ENCODE results near the gene PSENEN. TPM values are rescaled to one million over a fixed set of nuclear protein-coding genes. Genes with fewer than 3 reads are reported as not detected.
"Not testable (repeated sequence)": the region's sequence is repeated elsewhere in the genome, so short reads cannot be mapped to it uniquely, and the experiment has no call there.

PSENEN gene
- total RNA-seq, 4 donors from 2014 or later, result 22.2 to 45.8 (median 38.3) TPM

- ATAC-seq (no peak), DNase-seq (no peak)
- H3K4me3 ChIP-seq, result no peak overlapping the region
- no peaks in the 10 kb centered on the region for H3K36me3 ChIP-seq
- intact Hi-C loops (cut with DNase I; ENCODE audit: low total_unique reads), result no loop called here
- H3K4me1 ChIP-seq, result no peaks in the 10 kb centered on the region
- no peak for TF ChIP-seq POLR2A (IDR thresholded peaks at IDR 0.05)
- no peak for TF ChIP-seq CTCF (IDR thresholded peaks at IDR 0.05 in 4 of 5, conservative IDR thresholded peaks at IDR 0.05 in 1 of 5)
- H3K27ac ChIP-seq, result no peak overlapping the region
- in situ Hi-C loops (cut with MboI; ENCODE audit: low sequenced_read_pairs in 4 of 4), result no loop called here
- H3K9me3 ChIP-seq, result no peaks in the 10 kb centered on the region
- peaks cover 4 to 8% (median 8%) of the 10 kb centered on the region in 3 donors for H3K27me3 ChIP-seq
Measured at GRCh38 chr19:35791814-35792279, 46.4 kb downstream of the PSENEN start.

DNA sequence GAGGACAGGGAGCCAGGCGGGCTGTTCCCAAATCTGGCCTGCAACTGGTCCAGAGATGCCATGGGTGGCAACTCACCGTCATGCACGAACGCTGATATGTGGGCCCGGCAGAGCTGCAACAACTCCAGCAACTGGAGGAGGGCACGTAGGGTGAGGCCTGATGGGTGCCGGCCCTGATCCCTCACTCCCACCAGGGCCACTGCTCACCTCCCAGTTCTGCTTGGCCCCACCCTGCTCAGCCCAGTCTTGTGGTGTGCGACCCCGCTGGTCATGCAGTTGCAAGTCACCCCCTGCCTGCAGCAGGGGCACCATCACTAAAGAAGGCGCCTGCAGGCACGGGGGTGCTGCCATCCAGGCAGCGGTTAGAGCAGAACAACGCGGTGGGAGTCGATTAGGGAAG is 46.9 kb downstream of the PSENEN start:
- no peaks in the 10 kb centered on the region for H3K9me3 ChIP-seq
- intact Hi-C loops (cut with DNase I; ENCODE audit: low total_unique reads), result no loop called here
- H3K4me3 ChIP-seq, result no peak overlapping the region
- H3K4me1 ChIP-seq, result no peaks in the 10 kb centered on the region
- in situ Hi-C loops (cut with MboI; ENCODE audit: low sequenced_read_pairs in 4 of 4), result no loop called here
- DNase-seq, result no peak
- no peak for TF ChIP-seq CTCF (IDR thresholded peaks at IDR 0.05 in 4 of 5, conservative IDR thresholded peaks at IDR 0.05 in 1 of 5)
- no peak for TF ChIP-seq POLR2A (IDR thresholded peaks at IDR 0.05)
- no peaks in the 10 kb centered on the region for H3K36me3 ChIP-seq
- ATAC-seq, result no peak
- no peak overlapping the region for H3K27ac ChIP-seq
- H3K27me3 ChIP-seq, result peaks cover 8 to 13% (median 12%) of the 10 kb centered on the region in 3 donors

DNA sequence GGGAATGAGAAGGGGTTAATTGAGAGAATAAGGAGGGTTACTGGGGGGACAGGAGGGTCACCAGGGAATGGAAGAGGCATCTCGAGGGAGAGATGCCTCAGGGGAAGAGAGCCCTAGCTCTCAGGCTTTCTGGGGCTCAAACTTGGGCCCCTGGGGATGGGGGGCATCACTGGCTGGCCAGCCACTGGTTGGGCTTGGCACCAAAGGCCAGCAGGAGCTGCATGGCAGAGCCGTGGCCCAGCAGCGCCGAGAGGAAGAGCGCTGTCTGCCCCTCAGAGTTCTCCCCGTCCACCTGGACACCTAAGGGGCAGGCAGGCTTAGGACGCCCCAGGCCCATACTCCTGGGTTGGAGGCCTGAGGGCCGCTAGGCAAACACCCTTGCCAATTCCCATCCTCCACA is 47.4 kb downstream of the PSENEN start:
- ATAC-seq (no peak), DNase-seq (no peak)
- TF ChIP-seq POLR2A (IDR thresholded peaks at IDR 0.05), result no peak
- Histone ChIP-seq H3K4me1 (no peaks in the 10 kb centered on the region), H3K36me3 (no peaks in the 10 kb centered on the region), H3K27me3 (peaks cover 14 to 17% (median 15%) of the 10 kb centered on the region in 3 donors), H3K4me3 (no peak overlapping the region), H3K27ac (no peak overlapping the region), H3K9me3 (no peaks in the 10 kb centered on the region)
- in situ Hi-C loops (cut with MboI; ENCODE audit: low sequenced_read_pairs in 4 of 4) (no loop called here), intact Hi-C loops (cut with DNase I; ENCODE audit: low total_unique reads) (no loop called here)

- intact Hi-C loops (cut with DNase I; ENCODE audit: low total_unique reads) (no loop called here), in situ Hi-C loops (cut with MboI; ENCODE audit: low sequenced_read_pairs in 4 of 4) (no loop called here)
- H3K36me3 ChIP-seq, result no peaks in the 10 kb centered on the region
- no peak for ATAC-seq
- TF ChIP-seq CTCF (IDR thresholded peaks at IDR 0.05 in 4 of 5, conservative IDR thresholded peaks at IDR 0.05 in 1 of 5) (no peak), POLR2A (IDR thresholded peaks at IDR 0.05) (no peak)
- H3K4me1 ChIP-seq, result no peaks in the 10 kb centered on the region
- no peak overlapping the region for H3K27ac ChIP-seq
- no peaks in the 10 kb centered on the region for H3K9me3 ChIP-seq
- no peak overlapping the region for H3K4me3 ChIP-seq
- DNase-seq, result no peak
- H3K27me3 ChIP-seq, result peaks cover 17 to 24% (median 22%) of the 10 kb centered on the region in 3 donors
Measured at GRCh38 chr19:35793381-35794165, 48.1 kb downstream of the PSENEN start.

- in situ Hi-C loops (cut with MboI; ENCODE audit: low sequenced_read_pairs in 4 of 4), result not testable (repeated sequence)
- peaks cover 17 to 32% (median 22%) of the 10 kb centered on the region in 3 donors for H3K27me3 ChIP-seq
Measured at GRCh38 chr19:35795564-35795963, 50.1 kb downstream of the PSENEN start.

More at GRCh38 chr19:35795564-35795963, 50.1 kb downstream of the PSENEN start:
- H3K27ac ChIP-seq; H3K4me3 ChIP-seq; ATAC-seq; H3K4me1 ChIP-seq; DNase-seq; H3K9me3 ChIP-seq; H3K36me3 ChIP-seq; intact Hi-C loops (cut with DNase I; ENCODE audit: low total_unique reads): not testable (repeated sequence)

Other genes with a start within 250 kb of the PSENEN start
- gene DMKN, start 232.0 kb upstream of the PSENEN start, total RNA-seq, result under 1 TPM in 1 of 4 donors, not detected in 3; 0.89 TPM
- not detected for gene SBSN, start 217.3 kb upstream of the PSENEN start, total RNA-seq
- not detected for gene GAPDHS, start 212.2 kb upstream of the PSENEN start, total RNA-seq
- 100 to 1,000 TPM in 3 of 4 donors, 10 to 100 TPM in 1; 86.2 to 145 (median 119) TPM for gene TMEM147, start 200.0 kb upstream of the PSENEN start, total RNA-seq
- not detected for gene ATP4A, start 182.0 kb upstream of the PSENEN start, total RNA-seq
- not detected for gene PMIS2, start 159.5 kb upstream of the PSENEN start, total RNA-seq
- gene HAUS5, start 132.9 kb upstream of the PSENEN start, total RNA-seq, result 1 to 10 TPM; 2.5 to 4.8 (median 3.4) TPM
- 10 to 100 TPM; 45.8 to 77.8 (median 75.4) TPM for gene RBM42, start 116.6 kb upstream of the PSENEN start, total RNA-seq
- under 1 TPM in 1 of 4 donors, not detected in 3; 0.23 TPM for gene ETV2, start 103.9 kb upstream of the PSENEN start, total RNA-seq
- 1,000 to 10,000 TPM in 2 of 4 donors, 100 to 1,000 TPM in 2; 899 to 1,245 (median 976) TPM for gene COX6B1, start 97.3 kb upstream of the PSENEN start, total RNA-seq
- gene UPK1A, start 79.1 kb upstream of the PSENEN start, total RNA-seq, result not detected
- gene ZBTB32, start 41.1 kb upstream of the PSENEN start, total RNA-seq, result not detected
- gene KMT2B, start 27.6 kb upstream of the PSENEN start, total RNA-seq, result 10 to 100 TPM in 3 of 4 donors, 1 to 10 TPM in 1; 9.3 to 39.0 (median 16.8) TPM
- gene IGFLR1, start 3.2 kb upstream of the PSENEN start, total RNA-seq, result 10 to 100 TPM in 1 of 4 donors, 1 to 10 TPM in 3; 2.0 to 14.1 (median 3.0) TPM
- 10 to 100 TPM in 2 of 4 donors, 1 to 10 TPM in 2; 5.1 to 22.9 (median 13.4) TPM for gene U2AF1L4, start 233 bp upstream of the PSENEN start, total RNA-seq
- 10 to 100 TPM; 14.8 to 19.5 (median 16.6) TPM for gene LIN37, start 2.9 kb downstream of the PSENEN start, total RNA-seq
- gene HSPB6, start 11.4 kb downstream of the PSENEN start, total RNA-seq, result 100 to 1,000 TPM in 2 of 4 donors, 10 to 100 TPM in 2; 79.8 to 241 (median 139) TPM
- gene PROSER3, start 12.5 kb downstream of the PSENEN start, total RNA-seq, result 1 to 10 TPM in 3 of 4 donors, under 1 TPM in 1; 0.63 to 4.3 (median 3.0) TPM
- gene ARHGAP33, start 29.9 kb downstream of the PSENEN start, total RNA-seq, result 1 to 10 TPM in 3 of 4 donors, under 1 TPM in 1; 0.22 to 4.7 (median 2.2) TPM
- under 1 TPM in 1 of 4 donors, not detected in 3; 0.13 TPM for gene PRODH2, start 67.2 kb downstream of the PSENEN start, total RNA-seq
- not detected for gene NPHS1, start 106.9 kb downstream of the PSENEN start, total RNA-seq
- gene KIRREL2, start 111.3 kb downstream of the PSENEN start, total RNA-seq, result not detected
- under 1 TPM in 2 of 4 donors, not detected in 2; 0.27 to 0.33 TPM for gene APLP1, start 122.9 kb downstream of the PSENEN start, total RNA-seq
- 1 to 10 TPM in 3 of 4 donors, not detected in 1; 1.2 to 2.7 (median 2.3) TPM for gene NFKBID, start 154.9 kb downstream of the PSENEN start, total RNA-seq
- 1 to 10 TPM in 2 of 4 donors, not detected in 2; 1.2 to 1.5 TPM for gene HCST, start 156.9 kb downstream of the PSENEN start, total RNA-seq
- gene TYROBP, start 162.6 kb downstream of the PSENEN start, total RNA-seq, result 10 to 100 TPM in 3 of 4 donors, 1 to 10 TPM in 1; 7.2 to 25.6 (median 18.2) TPM
- gene LRFN3, start 190.7 kb downstream of the PSENEN start, total RNA-seq, result 10 to 100 TPM in 2 of 4 donors, 1 to 10 TPM in 2; 7.4 to 18.2 (median 12.8) TPM
- 10 to 100 TPM; 42.8 to 54.9 (median 49.9) TPM for gene SDHAF1, start 249.5 kb downstream of the PSENEN start, total RNA-seq

Measured in gastrocnemius medialis (tissue), 4 donors.